ENCODE results near the gene TESPA1. TPM values are rescaled to one million over a fixed set of nuclear protein-coding genes. Genes with fewer than 3 reads are reported as not detected.
A peak's percentile ranks its signal among the peaks of the same experiment; 100 is the strongest.

TESPA1 gene
- total RNA-seq, 3 donors from 2014 or later (not counting 1 experiment from before 2014, with no cell fraction given), result 39.9 to 59.6 (median 53.5) TPM

DNA sequence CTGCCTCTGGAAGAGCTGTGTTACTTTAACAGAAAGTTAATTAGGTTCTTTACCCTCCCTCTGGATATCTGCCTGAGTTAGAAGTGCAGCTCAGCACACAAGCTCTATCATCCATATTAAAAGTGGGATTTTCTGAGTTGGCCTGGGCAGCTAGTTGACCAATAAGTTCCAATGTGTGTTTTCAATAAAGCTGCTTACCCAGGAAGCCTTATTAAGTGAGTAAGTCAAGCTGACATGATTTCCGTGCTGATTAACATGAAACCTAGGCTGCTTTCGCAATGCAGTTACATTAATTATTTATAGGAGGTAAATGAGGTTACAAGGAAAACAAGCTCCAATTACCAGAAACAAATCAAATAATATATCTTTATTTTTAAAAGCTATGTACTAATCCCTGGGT is 40.0 kb upstream of the TESPA1 start:
- Mint-ChIP-seq H3K4me3 (no peak overlapping the region), H3K9me3 (no peaks in the 10 kb centered on the region), H3K27me3 (ENCODE audit: low read depth in 2 of 2) (peaks cover 36 to 78% of the 10 kb centered on the region in 2 donors), H3K4me1 (peaks cover 4 to 6% of the 10 kb centered on the region in 2 donors), H3K36me3 (no peaks in the 10 kb centered on the region), H3K27ac (no peak overlapping the region)
- intact Hi-C loops (cut with micrococcal nuclease), result no loop called here
- TF ChIP-seq, protein P1, sequence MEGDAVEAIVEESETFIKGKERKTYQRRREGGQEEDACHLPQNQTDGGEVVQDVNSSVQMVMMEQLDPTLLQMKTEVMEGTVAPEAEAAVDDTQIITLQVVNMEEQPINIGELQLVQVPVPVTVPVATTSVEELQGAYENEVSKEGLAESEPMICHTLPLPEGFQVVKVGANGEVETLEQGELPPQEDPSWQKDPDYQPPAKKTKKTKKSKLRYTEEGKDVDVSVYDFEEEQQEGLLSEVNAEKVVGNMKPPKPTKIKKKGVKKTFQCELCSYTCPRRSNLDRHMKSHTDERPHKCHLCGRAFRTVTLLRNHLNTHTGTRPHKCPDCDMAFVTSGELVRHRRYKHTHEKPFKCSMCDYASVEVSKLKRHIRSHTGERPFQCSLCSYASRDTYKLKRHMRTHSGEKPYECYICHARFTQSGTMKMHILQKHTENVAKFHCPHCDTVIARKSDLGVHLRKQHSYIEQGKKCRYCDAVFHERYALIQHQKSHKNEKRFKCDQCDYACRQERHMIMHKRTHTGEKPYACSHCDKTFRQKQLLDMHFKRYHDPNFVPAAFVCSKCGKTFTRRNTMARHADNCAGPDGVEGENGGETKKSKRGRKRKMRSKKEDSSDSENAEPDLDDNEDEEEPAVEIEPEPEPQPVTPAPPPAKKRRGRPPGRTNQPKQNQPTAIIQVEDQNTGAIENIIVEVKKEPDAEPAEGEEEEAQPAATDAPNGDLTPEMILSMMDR (IDR thresholded peaks at IDR 0.05), result no peak
- Histone ChIP-seq H3K4me1 (ENCODE audit: control insufficient read depth, insufficient read depth, low read length) (no peaks in the 10 kb centered on the region), H3K4me3 (ENCODE audit: low read length) (no peak overlapping the region), H3K27ac (ENCODE audit: low read length) (no peak overlapping the region), H3K9me3 (ENCODE audit: control insufficient read depth, insufficient read depth, low read length) (no peaks in the 10 kb centered on the region), H3K27me3 (ENCODE audit: control insufficient read depth, insufficient read depth, low read length) (peaks cover 32% of the 10 kb centered on the region), H3K36me3 (ENCODE audit: control insufficient read depth, insufficient read depth, low read length) (no peaks in the 10 kb centered on the region)
- no peak for DNase-seq
- ATAC-seq, result no peak
- WGBS (ENCODE audit: insufficient coverage), result 83% methylated on average over 1 of the region's 2 CpGs

DNA sequence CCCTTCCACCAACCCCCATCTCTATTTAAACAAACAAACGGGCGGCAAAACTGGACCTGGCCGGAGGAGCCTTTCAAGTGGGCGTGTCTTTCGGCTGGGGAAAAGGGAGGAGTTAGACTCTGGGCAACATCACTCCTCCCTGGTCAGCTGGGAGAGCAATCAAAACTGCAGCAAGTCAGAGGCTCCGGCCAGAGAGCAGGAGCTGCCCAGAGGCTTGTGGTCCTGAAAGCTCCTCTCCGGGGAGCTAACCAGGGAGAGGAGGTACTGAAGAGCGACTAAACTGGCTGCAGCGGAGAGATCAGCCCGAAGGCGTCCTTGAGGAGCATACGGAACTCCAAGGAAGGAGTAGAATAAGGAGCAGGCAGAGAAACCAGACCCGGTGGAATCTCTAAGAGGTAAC is 35.2 kb upstream of the TESPA1 start, which contains the start of gene NEUROD4:
Gene NEUROD4 (plus strand): TSS at position 191 of the 400 bp plus-strand sequence. CDS start 6,466 bp downstream, outside the sequence.
- Mint-ChIP-seq H3K4me3 (no peak within 1 kb of the TSS), H3K4me1 (peaks cover 7 to 9% of the 10 kb centered on the region in 2 donors), H3K36me3 (no peaks in the 10 kb centered on the region), H3K27ac (no peak within 1 kb of the TSS), H3K27me3 (ENCODE audit: low read depth in 2 of 2) (peaks cover 36 to 71% of the 10 kb centered on the region in 2 donors), H3K9me3 (no peaks in the 10 kb centered on the region)
- 5% methylated on average over 13 of the region's 13 CpGs for WGBS (ENCODE audit: insufficient coverage)
- ATAC-seq, result peak; percentile 49 to 87 (median 79)
- no peaks in the 10 kb centered on the region for H3K4me1 ChIP-seq (ENCODE audit: control insufficient read depth, insufficient read depth, low read length)
- intact Hi-C loops (cut with micrococcal nuclease), result no loop called here
- no peak within 1 kb of the TSS for H3K27ac ChIP-seq (ENCODE audit: low read length)
- peak in 1 of 2 donors; percentile 40 for DNase-seq
- no peak within 1 kb of the TSS for H3K4me3 ChIP-seq (ENCODE audit: low read length)
- H3K27me3 ChIP-seq (ENCODE audit: control insufficient read depth, insufficient read depth, low read length), result peaks cover 39% of the 10 kb centered on the region
- H3K9me3 ChIP-seq (ENCODE audit: control insufficient read depth, insufficient read depth, low read length), result no peaks in the 10 kb centered on the region
- TF ChIP-seq, protein P1 (IDR thresholded peaks at IDR 0.05), result no peak
- no peaks in the 10 kb centered on the region for H3K36me3 ChIP-seq (ENCODE audit: control insufficient read depth, insufficient read depth, low read length)

DNA sequence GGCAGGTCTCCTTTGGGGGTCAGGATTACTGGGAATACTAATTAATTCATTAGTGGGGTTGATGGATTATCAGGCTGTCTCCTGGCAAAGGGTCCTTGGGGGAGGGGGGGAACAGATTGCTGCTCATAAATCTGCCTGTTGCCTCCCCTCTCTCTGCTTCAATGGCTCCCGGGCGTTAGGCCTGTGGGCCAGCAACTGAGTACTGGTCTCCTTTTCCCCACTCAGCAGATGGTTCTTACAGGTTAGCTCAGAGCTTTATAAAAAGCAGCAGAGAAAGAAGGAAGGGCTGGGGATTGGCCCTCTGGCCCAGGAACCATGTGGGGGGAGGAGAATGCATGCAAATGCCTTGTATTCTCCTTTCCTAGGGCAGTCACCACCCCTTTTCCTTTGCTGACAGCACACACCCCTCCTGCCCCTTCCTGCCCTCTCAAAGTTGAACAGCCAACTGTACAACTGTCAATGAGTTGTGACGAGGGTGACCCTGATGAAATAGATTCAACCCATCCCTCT is 32.9 kb upstream of the TESPA1 start:
- no peak overlapping the region for H3K4me3 ChIP-seq (ENCODE audit: low read length)
- H3K4me1 ChIP-seq (ENCODE audit: control insufficient read depth, insufficient read depth, low read length), result no peaks in the 10 kb centered on the region

More for the DNA sequence above, 32.9 kb upstream of the TESPA1 start:
- no peak overlapping the region for H3K27ac Mint-ChIP-seq
- peaks cover 31 to 50% of the 10 kb centered on the region in 2 donors for H3K27me3 Mint-ChIP-seq (ENCODE audit: low read depth in 2 of 2)
- WGBS (ENCODE audit: insufficient coverage), result 37% methylated on average over 3 of the region's 3 CpGs
- Histone ChIP-seq H3K27ac (ENCODE audit: low read length) (no peak overlapping the region), H3K27me3 (ENCODE audit: control insufficient read depth, insufficient read depth, low read length) (peaks cover 36% of the 10 kb centered on the region), H3K36me3 (ENCODE audit: control insufficient read depth, insufficient read depth, low read length) (no peaks in the 10 kb centered on the region), H3K9me3 (ENCODE audit: control insufficient read depth, insufficient read depth, low read length) (peaks cover 9% of the 10 kb centered on the region)
- TF ChIP-seq, protein P1 (IDR thresholded peaks at IDR 0.05), result no peak
- ATAC-seq, result no peak
- intact Hi-C loops (cut with micrococcal nuclease), result no loop called here
- H3K9me3 Mint-ChIP-seq, result no peaks in the 10 kb centered on the region
- H3K4me3 Mint-ChIP-seq, result no peak overlapping the region
- peaks cover 6% of the 10 kb centered on the region for H3K36me3 Mint-ChIP-seq
- peaks cover 7 to 9% of the 10 kb centered on the region in 2 donors for H3K4me1 Mint-ChIP-seq
- no peak for DNase-seq

Data from natural killer cell (primary cell).